Keratinocyte (primary cell): ENCODE measurements around the gene NPR1. TPM values are rescaled to one million over a fixed set of nuclear protein-coding genes. Genes with fewer than 3 reads are reported as not detected.

Experiments
- DNase-seq: peaks from one replicate; pipeline ENCODE4 v3.0.0-alpha.2; 2011; ENCODE audit warnings: low read depth, missing footprints, low spot score
- FAIRE-seq: peaks from 2 replicates; lab custom pipeline; 2011; peaks lifted over from hg19 to GRCh38; lab: Jason Lieb, UNC
- H2AFZ ChIP-seq: 2 replicates; pipeline ENCODE4 v1.6.0; 2012; ENCODE audit warnings: low read length, control low read depth, inconsistent platforms; ENCODE audit not compliant: control insufficient read depth
- H3K27ac ChIP-seq: 2 replicates; pipeline ENCODE4 v1.5.1; 2011; ENCODE audit warnings: low read length; ENCODE audit not compliant: control insufficient read depth, insufficient read depth
- H3K27me3 ChIP-seq: 3 replicates; pipeline ENCODE4 v1.6.0; 2011; ENCODE audit warnings: low read length; ENCODE audit not compliant: control insufficient read depth, insufficient read depth; ENCODE audit errors: extremely low read depth
- H3K36me3 ChIP-seq, 2 experiments: 2 replicates in 1 of 2; 3 replicates in 1 of 2; pipeline ENCODE4 v1.5.1; 2011; ENCODE audit warnings: low read length in 2 of 2, mild to moderate bottlenecking in 1 of 2; ENCODE audit not compliant: control insufficient read depth in 2 of 2, insufficient read depth in 2 of 2; ENCODE audit errors: extremely low read depth in 1 of 2
- H3K4me1 ChIP-seq: 3 replicates; pipeline ENCODE4 v1.5.1; 2011; ENCODE audit warnings: low read length; ENCODE audit not compliant: control insufficient read depth, insufficient read depth; ENCODE audit errors: extremely low read depth
- H3K4me2 ChIP-seq: 3 replicates; pipeline ENCODE4 v1.6.0; 2011; ENCODE audit warnings: low read depth, low read length; ENCODE audit not compliant: control insufficient read depth, insufficient read depth; ENCODE audit errors: extremely low read depth
- H3K4me3 ChIP-seq, 3 experiments: fragments of 200-600 bp in 1 of 3; sonication (generic) in 1 of 3; 2 replicates in 2 of 3; 3 replicates in 1 of 3; pipeline ENCODE4 v1.5.1; 2011 to 2016; ENCODE audit warnings: low read length in 3 of 3, mild to moderate bottlenecking in 3 of 3, control low read depth in 2 of 3, inconsistent platforms in 1 of 3, low read depth in 1 of 3, mixed read lengths in 1 of 3, mixed run types in 1 of 3, moderate library complexity in 1 of 3; ENCODE audit not compliant: control insufficient read depth in 2 of 3, insufficient read depth in 2 of 3; ENCODE audit errors: extremely low read depth in 1 of 3
- H3K79me2 ChIP-seq: 2 replicates; pipeline ENCODE4 v1.6.0; 2012; ENCODE audit warnings: low read length; ENCODE audit not compliant: control insufficient read depth, insufficient read depth
- H3K9ac ChIP-seq: 3 replicates; pipeline ENCODE4 v1.6.0; 2011; ENCODE audit warnings: low read length; ENCODE audit not compliant: control insufficient read depth, insufficient read depth; ENCODE audit errors: extremely low read depth
- H3K9me1 ChIP-seq: 3 replicates; pipeline ENCODE4 v1.6.0; 2011; ENCODE audit warnings: low read length; ENCODE audit not compliant: control insufficient read depth, insufficient read depth; ENCODE audit errors: extremely low read depth
- H3K9me3 ChIP-seq: 2 replicates; pipeline ENCODE4 v1.5.1; 2012; ENCODE audit warnings: low read depth, low read length; ENCODE audit not compliant: control insufficient read depth
- H4K20me1 ChIP-seq: 3 replicates; pipeline ENCODE4 v1.6.0; 2011; ENCODE audit warnings: low read length; ENCODE audit not compliant: control insufficient read depth, insufficient read depth; ENCODE audit errors: extremely low read depth
- EZH2 ChIP-seq: IDR thresholded peaks from one replicate; pipeline ENCODE4 v1.6.1; 2012; ENCODE audit warnings: inconsistent platforms, mild to moderate bottlenecking, low read length, moderate library complexity
- dilution Hi-C: fragments of 300-500 bp; cut with MboI; formaldehyde crosslinking; loops from one replicate; pipeline ENCODE4 v1.7.0; 2020; ENCODE audit warnings: low sequenced_read_pairs; ENCODE audit not compliant: extremely low pct_ligation_motif_present
- polyA plus RNA-seq, 5 experiments: library from polyadenylated mRNA; depleted of rRNA in 3 of 5; stranded (reverse) in 3 of 5; stranded (forward) in 1 of 5; unstranded in 1 of 5; fragments of >200 nt; gene quantifications; 1 replicate in 1 of 5; 2 replicates in 3 of 5; 3 replicates in 1 of 5; pipeline versions ENCODE4 v1.2.1 to v1.2.3, GENCODE V29; 2011 to 2012; ENCODE audit warnings: missing spikeins in 2 of 5, low read depth in 1 of 5, low replicate concordance in 1 of 5
- TF ChIP-seq, protein P1 (sequence below), 3 experiments: IDR thresholded peaks in 1 of 3; conservative IDR thresholded peaks in 1 of 3; optimal IDR thresholded peaks in 1 of 3; 2 replicates in 2 of 3; 3 replicates in 1 of 3; pipeline versions ENCODE3 to v1.5.1; 2011; ENCODE audit warnings: low read length in 3 of 3, mild to moderate bottlenecking in 3 of 3, moderate library complexity in 2 of 3, control low read depth in 1 of 3, inconsistent platforms in 1 of 3; ENCODE audit not compliant: insufficient read depth in 2 of 3; ENCODE audit errors: extremely low read depth in 1 of 3

NPR1 gene
- polyA plus RNA-seq, 1 donor (not counting 4 experiments of a cell fraction or from before 2014, with no cell fraction given) = not detected

GRCh38 chr1:153698020-153698922 is 19.8 kb downstream of the NPR1 start:
- no peak overlapping the region for H3K4me2 ChIP-seq
- H2AFZ ChIP-seq = peak overlapping the region; percentile 10
- no peak for FAIRE-seq

DNA sequence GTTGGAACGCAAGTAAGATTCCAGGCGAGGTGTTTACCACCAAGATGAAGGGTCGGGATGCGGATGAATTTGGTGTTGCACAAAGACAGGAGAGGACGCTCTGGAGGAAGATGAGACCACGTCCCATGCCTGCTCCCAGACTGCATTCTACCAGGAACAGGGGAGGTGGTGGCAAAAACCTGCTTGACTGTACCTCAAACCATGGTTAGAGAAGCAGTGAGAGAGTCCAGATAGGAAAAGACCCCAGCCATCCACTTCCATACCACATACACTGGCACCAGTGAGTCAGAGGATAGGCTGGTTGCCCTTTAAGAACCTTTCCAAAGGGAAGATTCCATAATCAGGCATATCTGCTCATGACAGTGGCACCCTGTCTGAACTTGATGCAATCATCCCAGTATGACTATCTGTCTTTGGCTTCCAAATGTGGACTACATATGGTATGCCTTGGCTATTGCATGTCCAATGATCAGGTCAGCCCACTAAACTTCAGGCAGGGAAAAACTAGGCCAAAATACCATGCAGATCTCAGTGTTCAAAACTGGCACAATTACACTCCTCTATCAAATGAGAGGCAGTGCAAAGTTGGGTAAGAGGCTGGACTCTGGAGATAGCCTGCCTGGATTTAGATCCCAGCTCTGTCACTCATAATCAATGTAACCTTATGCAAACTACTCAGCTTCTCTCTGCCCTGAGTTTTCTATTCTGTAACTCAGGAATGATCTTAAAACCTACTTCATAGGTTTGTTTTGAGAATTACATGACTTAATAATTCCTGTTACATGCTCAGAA is 20.6 kb downstream of the NPR1 start:
- Histone ChIP-seq H3K4me3 (no peak overlapping the region), H3K27ac (no peak overlapping the region), H3K4me1 (peaks cover 8% of the 10 kb centered on the region), H3K36me3 (no peaks in the 10 kb centered on the region), H3K79me2 (no peaks in the 10 kb centered on the region), H3K27me3 (no peaks in the 10 kb centered on the region), H2AFZ (no peak overlapping the region), H3K9ac (no peak overlapping the region), H3K9me1 (no peaks in the 10 kb centered on the region), H3K9me3 (no peaks in the 10 kb centered on the region), H4K20me1 (no peaks in the 10 kb centered on the region), H3K4me2 (peak overlapping the region; percentile 1)
- TF ChIP-seq EZH2 = no peak
- TF ChIP-seq, protein P1, sequence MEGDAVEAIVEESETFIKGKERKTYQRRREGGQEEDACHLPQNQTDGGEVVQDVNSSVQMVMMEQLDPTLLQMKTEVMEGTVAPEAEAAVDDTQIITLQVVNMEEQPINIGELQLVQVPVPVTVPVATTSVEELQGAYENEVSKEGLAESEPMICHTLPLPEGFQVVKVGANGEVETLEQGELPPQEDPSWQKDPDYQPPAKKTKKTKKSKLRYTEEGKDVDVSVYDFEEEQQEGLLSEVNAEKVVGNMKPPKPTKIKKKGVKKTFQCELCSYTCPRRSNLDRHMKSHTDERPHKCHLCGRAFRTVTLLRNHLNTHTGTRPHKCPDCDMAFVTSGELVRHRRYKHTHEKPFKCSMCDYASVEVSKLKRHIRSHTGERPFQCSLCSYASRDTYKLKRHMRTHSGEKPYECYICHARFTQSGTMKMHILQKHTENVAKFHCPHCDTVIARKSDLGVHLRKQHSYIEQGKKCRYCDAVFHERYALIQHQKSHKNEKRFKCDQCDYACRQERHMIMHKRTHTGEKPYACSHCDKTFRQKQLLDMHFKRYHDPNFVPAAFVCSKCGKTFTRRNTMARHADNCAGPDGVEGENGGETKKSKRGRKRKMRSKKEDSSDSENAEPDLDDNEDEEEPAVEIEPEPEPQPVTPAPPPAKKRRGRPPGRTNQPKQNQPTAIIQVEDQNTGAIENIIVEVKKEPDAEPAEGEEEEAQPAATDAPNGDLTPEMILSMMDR (optimal IDR thresholded peaks at IDR 0.05 in 1 of 3, IDR thresholded peaks at IDR 0.05 in 1 of 3, conservative IDR thresholded peaks at IDR 0.05 in 1 of 3; ENCODE audit: extremely low read depth in 1 of 3, insufficient read depth in 2 of 3, low read length in 3 of 3) = no peak
- peak; percentile 46 for FAIRE-seq
- dilution Hi-C loops = no loop called here
- no peak for DNase-seq

More at GRCh38 chr1:153698020-153698922, 19.8 kb downstream of the NPR1 start:
- no peak overlapping the region for H3K4me3 ChIP-seq
- no peak overlapping the region for H3K9ac ChIP-seq
- no peaks in the 10 kb centered on the region for H3K79me2 ChIP-seq
- H3K9me1 ChIP-seq = no peaks in the 10 kb centered on the region
- dilution Hi-C loops = no loop called here
- H3K27me3 ChIP-seq = no peaks in the 10 kb centered on the region
- H4K20me1 ChIP-seq = no peaks in the 10 kb centered on the region
- H3K27ac ChIP-seq = no peak overlapping the region
- H3K9me3 ChIP-seq = no peaks in the 10 kb centered on the region
- no peak for TF ChIP-seq EZH2
- TF ChIP-seq, protein P1 (optimal IDR thresholded peaks at IDR 0.05 in 1 of 3, IDR thresholded peaks at IDR 0.05 in 1 of 3, conservative IDR thresholded peaks at IDR 0.05 in 1 of 3; ENCODE audit: extremely low read depth in 1 of 3, insufficient read depth in 2 of 3, low read length in 3 of 3) = no peak
- H3K36me3 ChIP-seq = no peaks in the 10 kb centered on the region
- DNase-seq = no peak
- H3K4me1 ChIP-seq = peaks cover 8% of the 10 kb centered on the region
